H9 (cell line): Measurements from ENCODE around the gene ASXL1. TPM values are rescaled to one million over a fixed set of nuclear protein-coding genes. Genes with fewer than 3 reads are reported as not detected.

Source experiments
- DNase-seq: peaks from one replicate; pipeline ENCODE4 v3.0.0-alpha.2; 2017
- H2AFZ ChIP-seq: one replicate; pipeline ENCODE4 v1.6.1; 2013; ENCODE audit warnings: mild to moderate bottlenecking, low read length, control low read depth, moderate library complexity
- H2AK5ac ChIP-seq: 2 replicates; pipeline ENCODE4 v1.6.1; 2013; ENCODE audit warnings: low read length, control low read depth, mixed read lengths; ENCODE audit not compliant: insufficient read length
- H2BK120ac ChIP-seq: one replicate; pipeline ENCODE4 v1.6.1; 2013; ENCODE audit warnings: low read depth, mild to moderate bottlenecking, low read length, control low read depth, inconsistent platforms; ENCODE audit not compliant: poor library complexity, severe bottlenecking
- H2BK12ac ChIP-seq: 2 replicates; pipeline ENCODE4 v1.6.1; 2013; ENCODE audit warnings: low read length, control low read depth, mixed read lengths, low read depth; ENCODE audit not compliant: insufficient read length
- H2BK15ac ChIP-seq: 2 replicates; pipeline ENCODE4 v1.6.1; 2013; ENCODE audit warnings: low read depth, low read length, control low read depth
- H2BK20ac ChIP-seq: one replicate; pipeline ENCODE4 v1.6.1; 2013; ENCODE audit warnings: low read depth, mild to moderate bottlenecking, low read length, control low read depth, inconsistent platforms; ENCODE audit not compliant: poor library complexity, severe bottlenecking
- H2BK5ac ChIP-seq: 2 replicates; pipeline ENCODE4 v1.6.1; 2013; ENCODE audit warnings: low read length, control low read depth, mixed read lengths; ENCODE audit not compliant: insufficient read length
- H3K14ac ChIP-seq: 2 replicates; pipeline ENCODE4 v1.6.1; 2013; ENCODE audit warnings: low read length, control low read depth; ENCODE audit not compliant: insufficient read depth
- H3K18ac ChIP-seq: 2 replicates; pipeline ENCODE4 v1.6.1; 2013; ENCODE audit warnings: low read depth, mild to moderate bottlenecking, mixed read lengths, low read length, control low read depth; ENCODE audit not compliant: insufficient read length
- H3K23ac ChIP-seq: 2 replicates; pipeline ENCODE4 v1.6.1; 2013; ENCODE audit warnings: low read length, control low read depth, mixed read lengths, low read depth; ENCODE audit not compliant: insufficient read length
- H3K23me2 ChIP-seq: 2 replicates; pipeline ENCODE4 v1.6.1; 2013; ENCODE audit warnings: low read depth, mild to moderate bottlenecking, mixed read lengths, low read length, control low read depth; ENCODE audit not compliant: insufficient read length, poor library complexity, severe bottlenecking
- H3K27ac ChIP-seq: 2 replicates; pipeline ENCODE4 v1.5.1; 2013; ENCODE audit warnings: low read length, control low read depth, mixed read lengths, low read depth; ENCODE audit not compliant: insufficient read length
- H3K27me3 ChIP-seq: 2 replicates; pipeline ENCODE4 v1.6.1; 2013; ENCODE audit warnings: low read length, control low read depth, inconsistent platforms; ENCODE audit not compliant: insufficient read depth
- H3K4ac ChIP-seq: 2 replicates; pipeline ENCODE4 v1.6.1; 2013; ENCODE audit warnings: low read depth, mild to moderate bottlenecking, control low read depth, inconsistent platforms, low read length, moderate library complexity
- H3K4me1 ChIP-seq: 2 replicates; pipeline ENCODE4 v1.6.1; 2013; ENCODE audit warnings: low read length, control low read depth, inconsistent platforms; ENCODE audit not compliant: insufficient read depth
- H3K4me2 ChIP-seq: 2 replicates; pipeline ENCODE4 v1.6.1; 2013; ENCODE audit warnings: low read length, control low read depth, mixed read lengths; ENCODE audit not compliant: insufficient read length, insufficient read depth
- H3K56ac ChIP-seq: 2 replicates; pipeline ENCODE4 v1.6.1; 2013; ENCODE audit warnings: low read depth, mild to moderate bottlenecking, mixed read lengths, low read length, control low read depth; ENCODE audit not compliant: insufficient read length
- H3K79me1 ChIP-seq: 2 replicates; pipeline ENCODE4 v1.6.1; 2013; ENCODE audit warnings: low read depth, mild to moderate bottlenecking, moderate library complexity, low read length, control low read depth, inconsistent platforms; ENCODE audit not compliant: insufficient read depth, poor library complexity, severe bottlenecking
- H3K79me2 ChIP-seq: 2 replicates; pipeline ENCODE4 v1.6.1; 2013; ENCODE audit warnings: low read length, control low read depth, inconsistent platforms; ENCODE audit not compliant: insufficient read depth
- H3K9ac ChIP-seq: 2 replicates; pipeline ENCODE4 v1.6.1; 2013; ENCODE audit warnings: low read length, control low read depth, mixed read lengths; ENCODE audit not compliant: insufficient read length; ENCODE audit errors: extremely low read depth
- H3K9me3 ChIP-seq: one replicate; pipeline ENCODE4 v1.6.1; 2013; ENCODE audit warnings: low read depth, low read length, inconsistent platforms; ENCODE audit not compliant: control insufficient read depth
- H3T11ph ChIP-seq: one replicate; pipeline ENCODE4 v1.6.1; 2013; ENCODE audit warnings: mild to moderate bottlenecking, low read length, control low read depth, inconsistent platforms
- H4K20me1 ChIP-seq: one replicate; pipeline ENCODE4 v1.6.1; 2013; ENCODE audit not compliant: control insufficient read depth, insufficient read length, insufficient read depth
- H4K5ac ChIP-seq: 2 replicates; pipeline ENCODE4 v1.6.1; 2013; ENCODE audit warnings: low read depth, mild to moderate bottlenecking, mixed read lengths, low read length, control low read depth; ENCODE audit not compliant: insufficient read length
- H4K8ac ChIP-seq: replicated peaks from 2 replicates; pipeline ENCODE4 v1.6.1; 2013; ENCODE audit warnings: low read length, control low read depth, mixed read lengths, low read depth; ENCODE audit not compliant: insufficient read length
- H4K91ac ChIP-seq: 2 replicates; pipeline ENCODE4 v1.6.1; 2013; ENCODE audit warnings: low read depth, mild to moderate bottlenecking, moderate library complexity, mixed read lengths, low read length, control low read depth; ENCODE audit not compliant: insufficient read length
- H3K27ac Mint-ChIP-seq, 3 experiments: 2 replicates in 2 of 3; 3 replicates in 1 of 3; pipeline ENCODE4 v1.8.0; 2020 to 2021; ENCODE audit warnings: mixed read lengths in 3 of 3, mild to moderate bottlenecking in 1 of 3, moderate library complexity in 1 of 3
- H3K27me3 Mint-ChIP-seq: 2 replicates; pipeline ENCODE4 v1.8.0; 2021; ENCODE audit warnings: low read depth, mild to moderate bottlenecking, moderate library complexity, mixed read lengths
- H3K36me3 Mint-ChIP-seq, 3 experiments: 2 replicates in 2 of 3; 3 replicates in 1 of 3; pipeline ENCODE4 v1.8.0; 2020 to 2021; ENCODE audit warnings: low read depth in 3 of 3, mixed read lengths in 3 of 3; ENCODE audit not compliant: insufficient read depth in 1 of 3
- H3K4me1 Mint-ChIP-seq, 2 experiments: 2 replicates each; pipeline ENCODE4 v1.8.0; 2020; ENCODE audit warnings: mixed read lengths in 2 of 2
- H3K4me3 Mint-ChIP-seq, 2 experiments: 2 replicates in 1 of 2; 3 replicates in 1 of 2; pipeline ENCODE4 v1.8.0; 2020 to 2021; ENCODE audit warnings: mild to moderate bottlenecking in 2 of 2, mixed read lengths in 2 of 2, moderate library complexity in 1 of 2
- H3K9me3 Mint-ChIP-seq, 2 experiments: 2 replicates in 1 of 2; 3 replicates in 1 of 2; pipeline ENCODE4 v1.8.0; 2020; ENCODE audit warnings: mild to moderate bottlenecking in 2 of 2, mixed read lengths in 2 of 2, moderate library complexity in 1 of 2
- WGBS: extraction: QIAGEN DNeasy Blood & Tissue Kit; methylation state at CpG from one replicate; pipeline ENCODE4 v1.1.7; 2013; ENCODE audit warnings: missing lambda C conversion rate, low lambda C conversion rate, mixed read lengths; ENCODE audit not compliant: insufficient read length; ENCODE audit errors: extremely low coverage; 5-methylcytosine and 5-hydroxymethylcytosine counted together
- total RNA-seq: library from RNA; stranded (reverse); gene quantifications from 2 replicates; pipeline ENCODE4 v1.2.1, GENCODE V29; 2021
- TF ChIP-seq, protein P1 (sequence below): fragments of 200-600 bp; sonication (generic); conservative IDR thresholded peaks from 3 replicates; pipeline ENCODE4 v1.8.0; 2021; ENCODE audit warnings: antibody characterized with exemption, mild to moderate bottlenecking

Gene ASXL1
- total RNA-seq, 1 experiment from 2014 or later: 39.5 TPM

DNA sequence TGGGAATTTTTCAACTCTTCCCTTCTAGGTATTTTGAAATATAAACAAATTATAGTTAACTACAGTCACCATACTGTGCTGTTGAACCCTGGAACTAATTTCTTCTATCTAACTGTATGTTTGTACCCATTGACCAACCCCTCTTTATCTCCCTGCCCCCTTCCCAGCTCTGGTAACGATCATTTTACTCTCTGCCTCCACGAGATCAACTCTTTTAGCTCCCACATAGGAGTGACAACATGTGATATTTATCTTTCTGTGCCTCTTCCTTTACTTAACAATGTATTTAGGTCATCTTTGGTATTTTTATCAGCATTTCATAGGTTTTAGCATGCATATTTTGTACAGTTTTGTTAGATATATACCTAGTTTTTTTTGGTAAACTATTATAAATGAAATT is 45.9 kb downstream of the ASXL1 start:
- Histone ChIP-seq H3K79me2 (no peaks in the 10 kb centered on the region), H3K9ac (no peak overlapping the region), H3K27me3 (no peaks in the 10 kb centered on the region), H4K91ac (no peak overlapping the region), H2BK15ac (no peak overlapping the region), H3K23me2 (no peaks in the 10 kb centered on the region), H3K23ac (no peak overlapping the region), H3K4me2 (no peak overlapping the region), H3K14ac (no peak overlapping the region), H3K9me3 (no peaks in the 10 kb centered on the region), H4K8ac (no peak overlapping the region), H3K79me1 (no peaks in the 10 kb centered on the region), H2AK5ac (no peak overlapping the region), H2BK20ac (no peak overlapping the region), H2AFZ (no peak overlapping the region), H3K27ac (no peak overlapping the region), H3K4me1 (no peaks in the 10 kb centered on the region), H4K20me1 (no peaks in the 10 kb centered on the region), H2BK12ac (no peak overlapping the region), H3K56ac (no peak overlapping the region), H3K4ac (no peak overlapping the region), H2BK5ac (no peak overlapping the region), H4K5ac (no peak overlapping the region), H2BK120ac (no peak overlapping the region), H3K18ac (no peak overlapping the region), H3T11ph (no peak overlapping the region)
- Mint-ChIP-seq H3K9me3 (no peaks in the 10 kb centered on the region), H3K4me1 (no peaks in the 10 kb centered on the region), H3K27ac (no peak overlapping the region), H3K27me3 (no peaks in the 10 kb centered on the region), H3K4me3 (no peak overlapping the region), H3K36me3 (no peaks in the 10 kb centered on the region)
- no CpG with 5 or more reads among the region's 2 CpGs for WGBS
- TF ChIP-seq, protein P1, sequence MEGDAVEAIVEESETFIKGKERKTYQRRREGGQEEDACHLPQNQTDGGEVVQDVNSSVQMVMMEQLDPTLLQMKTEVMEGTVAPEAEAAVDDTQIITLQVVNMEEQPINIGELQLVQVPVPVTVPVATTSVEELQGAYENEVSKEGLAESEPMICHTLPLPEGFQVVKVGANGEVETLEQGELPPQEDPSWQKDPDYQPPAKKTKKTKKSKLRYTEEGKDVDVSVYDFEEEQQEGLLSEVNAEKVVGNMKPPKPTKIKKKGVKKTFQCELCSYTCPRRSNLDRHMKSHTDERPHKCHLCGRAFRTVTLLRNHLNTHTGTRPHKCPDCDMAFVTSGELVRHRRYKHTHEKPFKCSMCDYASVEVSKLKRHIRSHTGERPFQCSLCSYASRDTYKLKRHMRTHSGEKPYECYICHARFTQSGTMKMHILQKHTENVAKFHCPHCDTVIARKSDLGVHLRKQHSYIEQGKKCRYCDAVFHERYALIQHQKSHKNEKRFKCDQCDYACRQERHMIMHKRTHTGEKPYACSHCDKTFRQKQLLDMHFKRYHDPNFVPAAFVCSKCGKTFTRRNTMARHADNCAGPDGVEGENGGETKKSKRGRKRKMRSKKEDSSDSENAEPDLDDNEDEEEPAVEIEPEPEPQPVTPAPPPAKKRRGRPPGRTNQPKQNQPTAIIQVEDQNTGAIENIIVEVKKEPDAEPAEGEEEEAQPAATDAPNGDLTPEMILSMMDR: no peak
- no peak for DNase-seq
